Measurements from ENCODE around the gene SPATA2.

The SPATA2 gene

DNA sequence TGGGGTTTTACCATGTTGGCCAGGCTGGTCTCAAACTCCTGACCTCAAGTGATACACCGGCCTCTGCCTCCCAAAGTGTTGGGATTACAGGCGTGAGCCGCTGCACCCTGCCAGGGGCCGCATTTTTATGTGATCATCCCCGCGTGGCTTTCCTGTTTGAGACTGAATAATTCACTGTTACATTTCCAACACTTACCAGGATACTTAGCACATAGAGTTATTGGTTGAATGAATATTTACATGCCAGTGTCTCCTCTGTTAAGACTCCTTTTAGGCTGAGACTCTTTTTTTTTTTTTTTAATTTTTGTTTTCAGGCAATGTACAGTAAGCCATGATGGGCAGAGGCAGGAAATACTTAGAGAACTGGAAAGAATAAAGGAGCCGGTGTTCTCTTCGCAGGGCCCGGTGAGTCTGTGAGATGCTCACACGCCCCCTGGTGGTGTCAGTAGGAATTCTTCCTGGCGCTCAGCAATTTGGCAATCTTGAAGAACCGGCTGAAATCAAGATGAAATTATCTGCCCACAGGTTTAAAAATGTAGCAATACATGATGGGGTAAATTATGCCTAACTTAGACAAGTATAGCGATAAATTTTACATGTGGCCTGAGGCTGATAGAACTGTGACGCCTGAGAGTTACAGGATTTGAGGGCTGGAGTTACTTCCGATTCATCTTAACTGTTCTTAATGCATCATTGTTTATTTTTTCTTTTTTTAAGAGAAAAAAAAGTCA lies 13.2 kb upstream of the SPATA2 start:
- peak; percentile 62 for DNase-seq

DNA sequence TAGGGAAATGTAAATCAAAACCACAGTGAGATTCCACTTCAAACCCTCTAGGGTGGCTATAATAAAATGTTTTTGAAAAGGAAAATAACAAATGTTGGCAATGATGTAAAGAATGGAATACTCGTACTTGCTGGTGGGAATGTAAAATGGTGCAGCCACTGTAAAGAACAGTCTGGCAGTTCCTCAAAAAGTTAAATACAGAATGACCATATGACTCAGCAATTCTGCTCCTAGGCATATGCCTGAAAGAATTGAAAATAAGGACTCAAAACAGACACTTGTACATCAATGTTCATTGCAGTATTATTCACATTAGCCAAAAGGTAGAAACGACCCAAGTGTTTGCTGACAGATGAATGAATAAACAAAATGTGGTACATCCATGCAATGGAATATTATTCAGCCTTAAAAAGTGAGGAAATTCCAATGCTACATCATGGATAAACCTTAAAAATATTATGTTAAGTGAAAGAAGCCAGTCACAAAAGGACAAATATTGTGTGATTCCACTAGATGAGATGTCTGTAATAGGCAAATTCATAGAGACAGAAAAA lies 10.6 kb upstream of the SPATA2 start:
- DNase-seq: no peak

DNA sequence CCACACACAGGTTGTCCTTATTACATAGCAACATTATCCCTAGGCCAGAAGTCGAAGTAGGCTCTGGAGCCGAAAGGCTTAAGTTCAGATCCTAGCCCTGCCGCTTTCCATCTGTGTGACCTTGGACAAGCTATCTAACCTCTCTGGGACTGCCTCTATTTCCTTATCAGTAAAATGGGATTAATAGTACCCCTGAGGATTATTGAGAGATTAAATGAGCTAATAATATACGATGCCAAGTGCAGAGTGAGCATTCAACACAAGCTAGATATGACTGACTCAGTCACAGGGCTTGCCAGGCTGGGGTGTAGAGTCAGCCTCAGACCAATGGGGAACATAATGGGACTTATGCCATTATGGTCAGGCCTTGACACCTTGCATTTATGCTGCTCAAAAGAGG lies 8.9 kb upstream of the SPATA2 start:
- no peak for DNase-seq

DNA sequence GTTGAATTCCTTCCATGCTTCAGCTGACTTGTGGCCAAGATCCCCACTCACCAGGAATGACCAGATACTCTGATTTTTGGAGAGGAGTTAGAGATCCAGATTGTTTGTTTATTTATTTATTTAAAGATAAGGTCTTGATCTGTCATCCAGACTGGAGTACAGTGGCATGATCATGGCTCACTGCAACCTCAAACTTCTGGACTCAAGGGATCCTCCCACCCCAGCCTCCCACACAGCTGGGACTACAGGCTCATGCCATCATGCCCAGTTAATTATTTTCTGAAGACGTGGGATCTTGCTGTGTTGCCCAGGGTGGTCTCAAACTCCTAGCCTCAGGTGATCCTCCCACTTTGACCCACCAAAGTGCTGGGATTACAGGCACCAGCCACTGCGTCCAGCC lies 4.1 kb upstream of the SPATA2 start:
- DNase-seq: no peak

DNA sequence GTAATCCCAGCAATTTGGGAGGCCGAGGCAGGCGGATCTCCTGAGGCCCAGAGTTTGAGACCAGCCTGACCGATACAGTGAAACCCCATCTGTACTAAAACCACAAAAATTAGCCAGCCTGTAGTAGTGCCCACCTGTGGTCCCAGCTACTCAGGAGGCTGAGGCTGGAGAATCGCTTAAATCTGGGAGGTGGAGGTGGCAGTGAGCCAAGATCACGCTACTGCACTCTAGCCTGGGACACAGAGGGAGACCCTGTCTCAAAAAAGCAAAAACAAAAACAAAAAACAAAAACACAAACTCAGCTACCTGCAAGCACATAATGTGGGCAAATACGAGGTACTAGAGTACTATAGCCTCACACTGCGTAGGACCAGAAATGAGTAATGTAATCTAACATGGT lies 3.7 kb upstream of the SPATA2 start:
- no peak for DNase-seq

DNA sequence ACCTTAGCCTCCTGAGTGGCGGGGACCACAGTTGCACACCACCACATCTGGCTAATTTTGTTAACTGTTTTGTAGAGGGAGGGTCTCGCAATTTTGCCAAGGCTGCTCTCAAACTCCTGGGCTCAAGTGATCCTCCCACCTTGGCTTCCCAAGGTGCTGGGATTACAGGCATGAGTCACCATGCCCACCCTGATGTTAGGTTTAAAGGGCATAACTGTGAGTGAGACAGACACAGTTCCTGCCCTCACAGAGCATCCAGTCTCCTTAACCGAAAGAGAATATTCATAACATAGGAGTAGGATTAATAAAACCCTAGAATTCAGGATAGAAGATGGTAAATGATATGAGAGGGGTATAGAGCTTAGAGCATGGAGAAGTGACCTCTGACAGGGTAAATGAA lies 3.1 kb upstream of the SPATA2 start:
- DNase-seq: no peak

DNA sequence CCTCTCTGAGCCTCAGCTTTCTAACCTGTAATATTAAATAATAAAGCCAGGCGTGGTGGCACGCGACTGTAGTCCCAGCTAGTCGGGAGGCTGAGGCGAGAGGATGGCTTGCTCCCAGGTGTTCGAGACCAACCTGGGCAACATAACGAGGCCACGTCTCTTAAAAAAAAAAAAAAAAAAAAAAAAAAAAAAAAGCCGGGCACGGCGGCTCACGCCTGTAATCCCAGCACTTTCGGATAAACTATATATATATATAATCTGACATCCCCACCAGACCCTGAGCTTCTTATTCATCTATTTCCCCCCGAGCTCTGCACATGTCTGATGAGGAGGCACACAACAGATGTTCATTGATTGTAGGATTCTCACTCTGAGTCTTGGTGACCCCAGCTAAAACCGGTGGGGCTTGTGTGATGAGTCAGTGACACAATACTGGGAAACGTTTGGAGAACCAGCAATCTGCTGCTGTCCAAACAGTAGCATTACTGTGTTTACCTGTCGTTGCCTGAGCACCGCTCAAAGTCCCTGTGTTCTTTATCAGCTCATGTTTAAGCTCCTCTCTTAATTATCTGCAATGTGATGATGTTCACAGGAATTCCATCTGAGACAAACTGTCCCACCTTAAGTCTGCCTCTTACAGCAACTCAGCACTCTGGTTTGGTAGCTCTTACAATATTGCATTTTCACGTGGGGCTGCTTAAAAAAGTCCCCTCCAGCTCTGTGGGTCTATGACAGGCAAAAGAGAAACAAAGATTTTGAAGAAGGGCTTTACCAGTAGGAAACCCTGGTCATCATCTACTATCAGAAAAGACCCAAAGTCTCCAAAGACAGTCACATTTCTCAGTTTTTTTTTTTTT lies 1.0 kb upstream of the SPATA2 start:
- DNase-seq: no peak

DNA sequence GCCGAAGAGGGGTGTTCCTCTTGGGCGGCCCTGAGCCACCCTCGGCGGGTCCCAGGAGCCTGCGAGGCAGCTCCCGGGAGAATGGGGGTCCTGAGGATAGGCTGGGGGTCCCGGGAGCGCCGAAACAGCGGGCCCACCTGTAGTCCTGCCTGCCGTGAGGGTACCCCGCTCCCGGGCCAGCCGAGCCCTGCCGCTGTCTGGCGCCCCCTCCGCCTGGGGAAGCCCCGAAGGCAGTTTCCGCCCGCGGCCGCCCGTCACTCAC lies 280 bp downstream of the SPATA2 start:
- no peak for DNase-seq

DNA sequence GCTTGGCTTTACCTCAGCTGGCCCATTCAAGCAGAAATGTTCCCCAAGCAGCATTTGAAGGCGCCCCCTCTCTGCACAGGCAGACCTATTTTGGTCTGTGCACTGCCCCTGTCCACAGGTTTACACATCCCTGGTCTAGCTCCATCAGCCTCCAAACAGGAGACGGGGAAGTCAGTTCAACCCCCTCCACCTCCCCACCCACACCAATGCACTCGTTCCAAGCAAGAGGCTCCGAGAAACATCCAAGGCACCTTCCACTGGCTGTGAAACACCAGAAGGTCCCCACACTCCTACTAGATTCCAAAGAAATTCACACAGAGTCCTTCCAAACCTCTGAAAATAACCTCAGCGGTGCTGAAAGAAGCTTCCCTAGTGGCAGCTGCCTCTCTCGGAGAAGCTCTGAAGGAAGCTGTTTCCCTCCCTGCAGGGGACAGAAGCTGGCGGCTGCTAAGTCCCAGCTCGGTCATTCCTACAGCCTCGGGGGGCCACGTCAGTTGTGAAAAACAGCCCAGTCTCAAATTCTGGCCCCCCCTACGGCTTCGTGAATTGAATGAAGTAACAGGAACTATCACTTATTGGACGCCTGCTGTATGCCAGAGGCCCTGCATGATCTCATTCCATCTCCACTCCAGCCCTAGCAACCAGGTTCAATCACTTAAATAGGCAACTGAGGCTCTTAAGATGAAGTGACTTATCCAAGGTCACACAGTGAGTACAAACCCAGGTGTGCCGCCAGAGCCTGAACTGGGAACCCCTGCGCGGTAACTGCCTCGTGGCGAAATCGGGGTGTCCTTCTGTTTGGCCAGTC lies 815 bp downstream of the SPATA2 start:
- DNase-seq: no peak

DNA sequence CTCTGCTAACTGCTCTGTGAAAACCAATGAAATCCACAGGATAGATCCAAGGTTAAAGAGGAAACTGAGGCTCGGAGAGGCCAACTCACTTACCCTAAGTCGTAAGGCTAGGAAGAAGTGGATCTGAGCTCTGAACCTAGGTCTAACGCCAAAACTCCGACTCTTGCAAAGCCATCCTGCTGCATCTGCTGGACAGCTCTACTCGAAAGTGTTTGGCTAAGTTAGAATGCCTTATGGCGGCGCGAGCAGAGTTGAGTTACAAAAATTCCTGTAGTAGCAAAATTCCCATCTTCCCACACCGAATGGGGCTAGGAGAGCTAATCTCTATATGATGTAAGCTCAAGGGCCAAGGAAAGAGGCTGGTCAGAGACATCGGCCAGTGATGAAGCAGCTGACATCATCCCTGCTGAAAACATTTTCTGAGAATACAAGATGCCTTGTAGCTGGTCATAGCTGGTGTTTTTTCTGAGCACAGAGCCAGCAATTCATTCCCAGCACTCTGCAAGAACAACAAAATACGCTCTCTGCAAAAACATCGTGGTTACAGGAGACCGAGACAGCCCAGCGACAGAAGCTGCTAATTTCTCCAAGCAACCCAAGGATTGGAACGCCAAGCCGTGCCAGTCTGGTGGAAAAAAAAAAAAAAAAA lies 1.8 kb downstream of the SPATA2 start:
- DNase-seq: no peak

DNA sequence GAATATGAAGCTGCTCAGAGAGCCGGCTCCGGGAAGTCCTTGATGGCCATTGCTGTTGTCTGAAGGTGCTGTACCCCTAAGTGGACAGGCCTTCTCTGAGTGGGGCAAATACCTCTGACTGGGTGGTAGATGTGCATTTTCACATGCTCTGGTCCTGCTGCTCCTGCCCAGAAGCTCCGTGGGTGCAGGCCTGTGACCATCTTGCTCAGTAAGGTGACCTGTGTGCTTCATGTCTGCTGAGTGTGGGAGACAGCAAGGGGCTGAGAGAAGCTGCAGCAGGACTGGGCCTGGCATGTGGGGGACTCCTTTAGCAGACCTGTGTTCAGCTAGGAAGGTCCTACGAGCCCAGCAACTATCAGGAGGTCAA lies 5.0 kb downstream of the SPATA2 start:
- no peak for DNase-seq

DNA sequence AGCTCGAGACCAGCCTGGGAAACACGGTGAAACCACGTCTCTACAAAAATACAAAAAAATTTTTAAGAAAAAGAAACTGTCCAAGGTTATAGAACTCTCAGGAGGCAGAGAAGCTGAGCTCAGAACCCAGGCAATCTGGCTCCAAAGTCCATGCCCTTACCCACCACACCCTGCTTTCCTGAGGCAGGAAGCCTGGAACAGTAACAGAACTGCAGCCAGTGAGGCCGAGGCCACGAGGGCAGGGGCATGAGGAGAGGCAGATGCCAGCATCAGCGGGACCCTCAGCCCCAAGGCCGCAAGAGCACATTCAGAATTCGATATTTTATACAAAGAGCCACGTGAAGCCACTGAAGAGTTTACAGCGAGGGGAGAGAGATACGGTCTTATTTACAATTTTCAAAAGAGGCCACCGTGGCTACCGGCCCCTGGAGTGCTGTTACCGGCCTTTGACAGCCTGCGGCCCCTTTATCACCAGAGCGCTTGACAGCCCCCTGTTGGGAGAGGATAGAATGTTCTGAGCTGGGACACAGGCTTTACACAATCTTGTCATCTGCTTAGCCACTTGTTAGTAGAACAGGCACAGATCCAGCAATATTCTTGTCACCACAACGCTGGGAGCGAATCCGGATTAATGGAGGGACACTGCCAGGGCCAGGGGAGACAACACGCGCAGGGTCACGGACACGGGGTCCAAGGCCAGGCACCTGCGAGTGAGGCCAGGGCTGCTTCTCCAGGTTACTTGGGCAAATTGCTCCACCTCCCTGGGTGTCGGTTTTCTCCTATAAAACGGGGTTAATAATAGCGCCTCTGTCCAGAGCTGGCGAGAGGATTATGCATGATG lies 5.6 kb downstream of the SPATA2 start:
- DNase-seq: no peak

DNA sequence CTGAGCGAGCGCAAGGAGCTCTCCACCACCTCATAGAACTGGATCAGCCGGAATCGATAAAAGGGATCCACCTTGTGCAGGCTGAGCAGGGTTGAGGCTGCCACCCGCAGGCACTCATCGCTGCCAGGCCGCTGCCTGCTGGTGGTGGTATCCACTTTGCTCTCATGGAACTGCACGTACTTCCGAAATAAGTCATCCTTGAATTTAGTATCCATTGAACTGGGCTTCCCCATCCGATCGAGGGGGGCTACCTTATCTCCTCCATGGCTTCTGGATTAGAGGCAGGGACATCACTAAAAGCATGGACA lies 7.1 kb downstream of the SPATA2 start:
- DNase-seq: no peak

DNA sequence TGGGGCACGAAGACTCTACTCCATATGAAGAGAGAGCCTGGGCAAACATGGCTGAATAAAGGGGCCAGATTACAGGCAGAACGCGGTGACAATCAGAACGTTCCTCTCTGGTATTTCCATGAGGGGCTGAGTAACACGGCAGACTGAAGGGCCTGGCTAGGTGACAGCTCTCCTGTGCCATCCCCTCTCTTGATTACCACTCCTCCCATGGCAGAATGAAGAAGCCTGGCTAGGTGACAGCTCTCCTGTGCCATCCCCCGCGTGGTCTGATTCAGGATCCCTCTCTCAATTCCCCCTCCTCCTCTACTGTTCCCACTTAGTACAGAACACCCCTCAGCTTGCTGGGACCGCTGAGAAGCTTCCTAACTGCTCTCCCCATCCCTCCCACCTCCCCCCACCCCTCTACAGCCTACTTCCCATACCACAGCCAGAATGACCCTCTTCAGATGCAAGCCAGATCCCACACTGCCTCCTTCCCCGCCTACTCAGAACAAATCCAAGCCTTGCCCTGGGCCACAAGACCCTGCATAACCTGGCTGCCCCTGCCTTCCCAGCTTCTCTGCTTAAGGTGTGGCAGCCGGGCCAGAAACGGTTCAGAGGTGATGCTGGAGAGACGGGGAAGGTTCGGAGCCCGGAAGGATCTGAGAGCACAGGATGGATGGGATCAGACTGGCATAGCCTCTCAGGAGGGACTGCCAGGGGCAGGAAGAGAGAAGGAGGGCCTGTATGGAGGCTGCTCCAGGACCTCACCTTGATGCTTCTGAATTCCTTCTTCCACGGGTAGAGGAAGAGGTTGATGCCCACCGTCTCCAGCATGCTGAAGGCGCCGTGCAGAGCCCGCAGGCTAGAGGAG lies 7.7 kb downstream of the SPATA2 start:
- DNase-seq: no peak

DNA sequence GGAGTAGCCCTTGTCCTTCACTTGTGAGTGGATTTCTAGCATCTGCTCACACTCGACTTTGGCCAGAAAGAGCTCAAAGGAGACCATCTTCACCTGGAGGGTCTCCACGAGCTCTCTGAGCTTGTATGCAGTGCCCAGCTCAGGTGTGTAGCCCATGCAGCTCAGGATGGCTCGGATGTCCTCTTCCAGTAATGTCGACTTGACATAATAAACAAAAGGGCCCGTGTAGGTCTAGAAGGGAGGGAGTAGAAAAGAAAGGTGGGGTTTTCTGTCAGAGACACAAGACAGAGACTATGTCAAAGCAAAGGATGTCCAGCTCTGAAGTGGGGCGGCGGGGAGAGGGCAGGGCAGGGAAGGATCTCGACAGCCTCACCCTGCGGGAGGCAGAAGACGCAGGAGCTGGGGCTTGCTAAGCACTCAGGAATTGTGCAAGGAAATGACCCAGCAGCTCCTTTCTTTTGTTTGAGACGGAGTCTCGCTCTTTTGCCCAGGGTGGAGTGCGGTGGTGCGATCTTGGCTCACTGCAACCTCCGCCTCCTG lies 8.6 kb downstream of the SPATA2 start:
- DNase-seq: no peak

DNA sequence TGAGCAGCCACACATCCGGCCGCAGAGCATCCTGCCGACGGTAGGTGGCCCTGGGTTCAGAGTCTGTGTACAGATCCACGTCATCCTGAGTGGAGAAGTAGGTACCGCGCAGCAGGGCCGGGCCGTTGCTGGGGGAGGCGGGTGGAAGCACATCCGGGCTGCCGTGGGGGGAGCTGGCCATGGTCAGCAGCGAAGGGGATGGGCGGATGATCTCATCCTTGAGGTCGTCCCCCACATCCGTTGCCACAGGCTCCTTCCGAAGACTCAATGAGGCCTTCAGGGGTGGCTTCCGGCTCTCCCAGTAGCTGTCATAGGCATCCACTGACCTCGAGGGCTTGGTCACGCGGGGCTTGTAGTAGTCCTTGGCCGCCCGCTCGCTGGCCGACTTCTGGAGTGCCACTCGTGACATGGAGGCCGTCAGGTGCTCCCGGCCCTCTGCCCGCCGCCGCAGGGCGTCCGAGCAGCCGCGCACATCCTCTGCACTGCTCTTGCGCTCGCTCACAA lies 9.2 kb downstream of the SPATA2 start:
- DNase-seq: no peak

DNA sequence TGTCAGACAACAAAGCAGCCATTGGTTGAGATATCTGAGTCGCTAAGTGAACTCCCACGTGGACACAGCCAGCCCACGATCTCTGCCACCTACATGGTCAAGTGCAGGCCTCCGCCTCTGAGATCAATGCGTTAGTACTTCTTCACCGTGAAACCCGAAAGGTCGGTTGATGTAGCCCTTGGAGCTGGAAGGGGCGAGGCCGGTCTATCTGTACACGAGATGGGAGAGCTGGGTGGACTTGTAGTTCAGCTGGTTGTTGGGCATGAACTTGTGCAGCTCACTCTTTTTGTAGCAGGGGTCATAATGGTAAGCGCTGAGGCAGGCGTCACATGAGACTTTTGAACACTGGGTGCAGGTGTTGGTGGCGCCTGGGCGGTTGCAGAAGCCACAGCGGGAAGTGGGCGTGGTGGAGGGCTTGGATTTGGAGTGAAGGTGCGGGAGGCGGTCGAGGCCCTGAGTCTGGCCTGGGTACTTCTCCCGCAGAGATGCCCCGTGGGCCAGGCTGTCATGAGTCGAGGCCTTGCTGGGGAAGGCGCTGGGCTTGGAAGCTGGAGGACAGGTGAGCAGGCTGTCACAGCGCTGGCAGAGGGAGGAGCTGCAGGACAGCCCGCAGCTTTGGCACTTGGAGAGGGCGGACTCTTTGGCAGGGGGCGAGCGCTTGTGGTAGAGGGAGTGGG lies 9.8 kb downstream of the SPATA2 start:
- DNase-seq: no peak

DNA sequence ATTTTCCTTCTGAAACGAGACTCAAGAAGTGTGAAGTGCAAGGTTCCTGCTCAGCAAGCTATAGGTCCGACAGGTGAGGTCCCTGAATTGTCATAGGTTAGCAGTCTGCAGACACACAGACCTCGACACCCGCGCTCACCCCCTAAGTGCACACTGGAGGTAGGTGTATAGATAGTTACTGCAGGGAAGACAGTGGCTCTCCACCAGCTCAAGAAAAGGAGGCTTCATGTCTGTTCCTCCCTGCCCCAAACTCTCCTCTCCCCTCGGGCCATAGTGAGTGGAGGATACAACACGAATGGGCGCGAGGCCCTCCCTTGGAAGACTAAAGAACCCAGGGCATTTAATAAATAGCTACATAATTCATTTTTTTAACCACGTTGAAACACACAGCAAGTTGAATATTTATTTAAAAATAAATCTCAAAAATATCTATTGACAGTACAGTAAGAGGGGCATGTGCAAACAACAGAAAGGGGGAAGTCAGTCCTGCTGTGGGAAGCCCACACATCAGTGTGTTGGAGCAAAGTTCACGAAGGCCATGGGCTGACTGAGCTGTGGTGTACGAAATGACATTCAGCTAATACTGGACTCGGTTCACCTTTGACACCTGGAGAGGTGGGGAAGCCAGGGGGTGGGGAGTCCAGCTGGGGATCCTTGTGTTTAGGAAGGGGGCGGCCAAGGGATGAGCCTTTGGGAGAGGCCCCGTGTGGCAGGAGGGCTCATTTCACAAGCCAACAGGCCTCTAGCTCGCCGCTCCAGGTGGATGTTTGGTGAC lies 10.7 kb downstream of the SPATA2 start:
- DNase-seq: no peak

DNA sequence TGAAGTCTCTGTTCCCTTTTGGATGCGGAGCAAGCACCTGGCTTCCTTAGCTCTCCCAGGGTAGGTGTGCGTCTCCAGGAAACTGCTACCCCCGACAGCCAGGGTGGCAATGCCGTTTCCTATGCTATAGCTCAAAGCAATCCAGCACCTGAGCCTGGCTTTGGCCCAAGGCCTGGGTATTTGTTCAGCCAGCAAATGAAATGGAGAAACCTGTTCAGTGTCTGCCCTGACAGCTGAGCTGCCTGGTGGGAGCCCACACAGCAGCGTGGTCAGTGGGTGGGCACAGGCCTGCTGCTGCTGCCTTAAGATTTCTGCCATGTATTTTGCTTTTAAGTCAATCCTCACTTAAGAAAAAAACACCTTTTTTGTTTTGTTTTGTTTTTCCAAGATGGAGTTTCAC lies 13.7 kb downstream of the SPATA2 start:
- no peak for DNase-seq
